C4-2B (cell line): ENCODE data around the gene AKAP4.

Experiments
- H3K27ac ChIP-seq: fragments of 450-650 bp; 2 replicates; pipeline ENCODE4 v1.5.1; 2017
- CTCF ChIP-seq: fragments of 450-650 bp; conservative IDR thresholded peaks from 2 replicates; pipeline ENCODE4 v1.5.1; 2017; ENCODE audit warnings: mild to moderate bottlenecking
- ZFX ChIP-seq: fragments of 450-650 bp; IDR thresholded peaks from 2 replicates; pipeline ENCODE4 v1.6.1; 2017

Gene AKAP4

GRCh38 chrX:50188859-50189600, 11.8 kb downstream of the AKAP4 start:
- no peak overlapping the region for H3K27ac ChIP-seq
- no peak for TF ChIP-seq CTCF
- TF ChIP-seq ZFX = no peak

GRCh38 chrX:50183891-50184290, 16.9 kb downstream of the AKAP4 start:
- TF ChIP-seq CTCF (no peak), ZFX (no peak)
- H3K27ac ChIP-seq = no peak overlapping the region

- TF ChIP-seq ZFX (no peak), CTCF (no peak)
- H3K27ac ChIP-seq = peak overlapping the region; percentile 14; the same call in 1 of the 2 replicates
Observed at GRCh38 chrX:50180073-50180940, 20.5 kb downstream of the AKAP4 start.

- no peak for TF ChIP-seq CTCF
- no peak for TF ChIP-seq ZFX
Observed at GRCh38 chrX:50169717-50170116, 31.1 kb downstream of the AKAP4 start.

GRCh38 chrX:50168241-50168687, 32.5 kb downstream of the AKAP4 start:
- no peak for TF ChIP-seq CTCF
- TF ChIP-seq ZFX = no peak
- no peak overlapping the region for H3K27ac ChIP-seq

More at GRCh38 chrX:50169717-50170116, 31.1 kb downstream of the AKAP4 start:
- H3K27ac ChIP-seq = no peak overlapping the region

GRCh38 chrX:50167366-50167765, 33.4 kb downstream of the AKAP4 start:
- H3K27ac ChIP-seq = no peak overlapping the region
- TF ChIP-seq CTCF = no peak
- TF ChIP-seq ZFX = no peak

GRCh38 chrX:50165727-50166126, 35.1 kb downstream of the AKAP4 start:
- no peak for TF ChIP-seq ZFX
- TF ChIP-seq CTCF = no peak
- H3K27ac ChIP-seq = no peak overlapping the region
